MM.1S (cell line): Measurements from ENCODE around the gene CFAP54.

Source experiments
- CTCF ChIP-seq: fragments of 300-600 bp; sonication (generic); IDR thresholded peaks from 2 replicates; pipeline ENCODE4 v1.5.1; 2016; ENCODE audit warnings: antibody characterized with exemption, low read length, mixed read lengths
- EZH2 ChIP-seq: fragments of 300-600 bp; sonication (generic); optimal IDR thresholded peaks from 2 replicates; pipeline ENCODE3; 2017; ENCODE audit warnings: low read depth, mild to moderate bottlenecking, antibody characterized with exemption, low read length, mixed read lengths

DNA sequence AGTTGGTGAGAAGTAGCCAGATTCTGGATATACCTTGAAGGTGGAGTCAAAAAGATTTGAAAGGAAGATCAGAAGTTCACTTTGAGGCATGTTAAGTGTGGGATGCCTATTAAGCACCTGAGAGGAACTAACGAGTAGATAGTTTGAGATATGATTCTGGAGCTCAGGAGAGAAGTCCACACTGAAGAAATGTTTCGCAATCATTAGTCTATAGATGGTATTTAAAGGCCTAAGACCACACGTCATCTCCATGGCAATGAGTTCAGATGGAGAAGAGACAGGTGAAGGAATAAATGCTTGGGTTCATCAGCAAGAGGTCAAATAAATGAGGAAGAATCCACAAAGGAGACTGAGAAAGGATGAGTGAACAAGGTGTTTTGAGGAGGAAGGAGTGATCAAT is 224.8 kb downstream of the CFAP54 start:
- TF ChIP-seq CTCF, result no peak
- TF ChIP-seq EZH2, result no peak
